Ascending aorta (tissue), 2 donors: ENCODE measurements around the gene CSNK2A1. TPM values are rescaled to one million over a fixed set of nuclear protein-coding genes. Genes with fewer than 3 reads are reported as not detected.

Experiments used
- DNase-seq, 2 donors: peaks; one replicate each; pipeline ENCODE4 v3.0.0-alpha.2; 2019; ENCODE audit warnings: low spot score in 2 of 2
- H3K27ac ChIP-seq, 2 donors: fragments of 200-600 bp; sonication (generic); one replicate each; pipeline ENCODE4 v1.5.1; 2016 to 2017; ENCODE audit warnings: mild to moderate bottlenecking in 1 of 2
- H3K27me3 ChIP-seq: fragments of 200-600 bp; sonication (generic); one replicate; pipeline ENCODE4 v1.5.1; 2017
- H3K36me3 ChIP-seq, 2 donors: fragments of 200-600 bp; sonication (generic); one replicate each; pipeline ENCODE4 v1.5.1; 2016
- H3K4me1 ChIP-seq, 2 donors: fragments of 200-600 bp; sonication (generic); one replicate each; pipeline ENCODE4 v1.5.1; 2016 to 2017; ENCODE audit warnings: mild to moderate bottlenecking in 1 of 2
- H3K4me3 ChIP-seq, 2 donors: fragments of 200-600 bp; sonication (generic); one replicate each; pipeline ENCODE4 v1.5.1; 2016 to 2017; ENCODE audit warnings: mild to moderate bottlenecking in 1 of 2
- H3K9me3 ChIP-seq, 2 donors: fragments of 200-600 bp; sonication (generic); one replicate each; pipeline ENCODE4 v1.5.1; 2016
- intact Hi-C: fragments of 100-400 bp; cut with DNase I; formaldehyde crosslinking; loops from one replicate; pipeline ENCODE4 v1.15.1; 2023
- total RNA-seq: library from RNA; depleted of rRNA; stranded (reverse); fragments of >200 nt; gene quantifications from one replicate; pipeline ENCODE4 v1.1.0, GENCODE V29; 2016
- TF ChIP-seq, protein P1 (sequence below), 3 experiments: fragments of 200-600 bp in 2 of 3; fragments of 450-650 bp in 1 of 3; sonication (generic) in 2 of 3; IDR thresholded peaks; one replicate each; pipeline ENCODE4 v1.5.1; 2016 to 2019; ENCODE audit warnings: antibody characterized with exemption in 3 of 3, mild to moderate bottlenecking in 1 of 3, moderate library complexity in 1 of 3

CSNK2A1 gene
- total RNA-seq, 1 donor from 2014 or later: 74.1 TPM

DNA sequence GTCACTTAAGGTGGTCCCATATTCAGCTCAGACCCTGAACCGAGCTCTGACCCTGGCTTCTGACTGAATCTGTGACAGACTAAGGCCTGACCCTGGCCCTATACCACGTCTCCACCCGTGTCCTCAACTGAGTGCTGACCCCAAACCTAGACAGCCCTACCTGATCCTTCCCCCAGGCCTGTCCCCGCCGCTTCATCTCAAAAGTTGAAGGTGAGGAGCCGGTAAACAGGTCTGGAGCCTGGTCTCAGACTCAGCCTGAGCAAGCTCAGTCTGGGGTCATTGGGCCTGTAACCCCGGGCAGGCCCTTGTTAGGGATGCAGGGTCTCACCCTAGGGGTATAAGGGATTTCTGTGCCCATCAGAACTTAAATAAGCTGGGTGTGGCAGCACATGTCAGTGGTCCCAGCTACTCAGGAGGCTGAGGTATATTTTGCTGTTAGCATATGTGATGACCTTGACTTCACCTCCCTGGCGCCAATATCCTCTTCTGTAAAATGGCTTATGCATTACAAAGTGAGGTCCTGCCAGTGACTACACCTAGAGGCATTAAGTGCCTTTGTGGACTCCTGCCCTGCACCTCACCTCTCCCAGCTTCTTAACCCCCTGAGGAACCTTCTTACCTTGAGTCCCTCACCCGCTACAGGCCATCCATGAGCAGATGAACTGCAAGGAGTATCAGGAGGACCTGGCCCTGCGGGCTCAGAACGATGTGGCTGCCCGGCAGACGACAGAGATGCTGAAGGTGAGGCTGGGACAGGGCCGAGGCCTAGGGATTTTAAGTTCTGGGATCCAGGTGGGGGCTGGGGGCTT lies 115.5 kb downstream of the CSNK2A1 start:
- Histone ChIP-seq H3K9me3 (no peaks in the 10 kb centered on the region), H3K36me3 (peaks cover 38 to 75% of the 10 kb centered on the region in 2 donors), H3K4me1 (no peaks in the 10 kb centered on the region), H3K4me3 (no peak overlapping the region), H3K27ac (no peak overlapping the region), H3K27me3 (no peaks in the 10 kb centered on the region)
- peak in 1 of 2 donors; percentile 50 for DNase-seq
- intact Hi-C loops: no loop called here
- TF ChIP-seq, protein P1, sequence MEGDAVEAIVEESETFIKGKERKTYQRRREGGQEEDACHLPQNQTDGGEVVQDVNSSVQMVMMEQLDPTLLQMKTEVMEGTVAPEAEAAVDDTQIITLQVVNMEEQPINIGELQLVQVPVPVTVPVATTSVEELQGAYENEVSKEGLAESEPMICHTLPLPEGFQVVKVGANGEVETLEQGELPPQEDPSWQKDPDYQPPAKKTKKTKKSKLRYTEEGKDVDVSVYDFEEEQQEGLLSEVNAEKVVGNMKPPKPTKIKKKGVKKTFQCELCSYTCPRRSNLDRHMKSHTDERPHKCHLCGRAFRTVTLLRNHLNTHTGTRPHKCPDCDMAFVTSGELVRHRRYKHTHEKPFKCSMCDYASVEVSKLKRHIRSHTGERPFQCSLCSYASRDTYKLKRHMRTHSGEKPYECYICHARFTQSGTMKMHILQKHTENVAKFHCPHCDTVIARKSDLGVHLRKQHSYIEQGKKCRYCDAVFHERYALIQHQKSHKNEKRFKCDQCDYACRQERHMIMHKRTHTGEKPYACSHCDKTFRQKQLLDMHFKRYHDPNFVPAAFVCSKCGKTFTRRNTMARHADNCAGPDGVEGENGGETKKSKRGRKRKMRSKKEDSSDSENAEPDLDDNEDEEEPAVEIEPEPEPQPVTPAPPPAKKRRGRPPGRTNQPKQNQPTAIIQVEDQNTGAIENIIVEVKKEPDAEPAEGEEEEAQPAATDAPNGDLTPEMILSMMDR (IDR thresholded peaks at IDR 0.05): no peak

DNA sequence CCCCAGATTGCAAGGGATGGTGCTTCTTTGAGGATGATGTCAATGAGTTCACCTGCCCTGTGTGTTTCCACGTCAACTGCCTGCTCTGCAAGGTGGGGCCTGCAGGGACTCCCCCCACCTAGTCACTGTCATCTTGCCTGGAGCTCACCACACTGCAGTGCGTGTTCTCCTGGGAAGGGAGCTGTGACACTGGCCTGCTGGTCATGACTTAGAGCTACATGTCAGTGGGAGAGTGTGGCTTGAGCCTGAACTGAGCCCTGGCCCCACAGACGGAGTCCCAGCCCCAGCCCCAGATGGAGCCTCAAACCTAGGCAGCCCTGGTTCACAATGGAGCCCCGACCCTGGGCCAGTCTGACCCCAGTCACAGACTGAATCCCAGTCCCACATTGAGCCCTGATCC lies 116.2 kb downstream of the CSNK2A1 start:
- no peaks in the 10 kb centered on the region for H3K9me3 ChIP-seq
- intact Hi-C loops: no loop called here
- no peak overlapping the region for H3K27ac ChIP-seq
- peak in 1 of 2 donors; percentile 44 for DNase-seq
- TF ChIP-seq, protein P1 (IDR thresholded peaks at IDR 0.05): no peak
- no peak overlapping the region for H3K4me3 ChIP-seq
- peaks cover 44 to 77% of the 10 kb centered on the region in 2 donors for H3K36me3 ChIP-seq
- no peaks in the 10 kb centered on the region for H3K4me1 ChIP-seq
- H3K27me3 ChIP-seq: no peaks in the 10 kb centered on the region

DNA sequence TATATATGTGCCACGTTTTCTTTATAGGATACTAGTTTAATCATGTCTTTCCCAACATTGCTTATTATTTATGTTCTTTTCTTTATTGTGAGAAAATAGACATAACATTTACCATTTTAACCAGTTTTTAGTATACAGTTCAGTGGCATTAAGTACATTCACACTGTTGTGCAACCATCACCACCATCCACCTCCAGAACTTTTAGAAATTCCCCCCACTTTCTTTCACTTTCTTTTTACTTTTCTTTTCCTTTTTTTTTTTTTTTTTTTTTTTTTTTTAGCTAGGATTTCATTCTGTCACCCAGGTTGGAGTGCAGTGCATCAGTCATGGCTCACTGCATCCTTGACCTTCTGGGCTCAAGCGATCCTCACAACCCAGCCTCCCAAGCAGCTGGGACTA lies 117.0 kb downstream of the CSNK2A1 start:
- no peak overlapping the region for H3K4me3 ChIP-seq
- H3K4me1 ChIP-seq: no peaks in the 10 kb centered on the region
- H3K9me3 ChIP-seq: no peaks in the 10 kb centered on the region
- peaks cover 52 to 80% of the 10 kb centered on the region in 2 donors for H3K36me3 ChIP-seq
- no peak for DNase-seq
- no peaks in the 10 kb centered on the region for H3K27me3 ChIP-seq
- intact Hi-C loops: no loop called here
- TF ChIP-seq, protein P1 (IDR thresholded peaks at IDR 0.05): no peak
- no peak overlapping the region for H3K27ac ChIP-seq

Other genes starting within 250 kb of the CSNK2A1 start
- 15.6 TPM for gene ZCCHC3, start 246.2 kb downstream of the CSNK2A1 start, total RNA-seq
- 6.2 TPM for gene SOX12, start 218.2 kb downstream of the CSNK2A1 start, total RNA-seq
- 24.5 TPM for gene NRSN2, start 196.7 kb downstream of the CSNK2A1 start, total RNA-seq
- gene TRIB3, start 163.0 kb downstream of the CSNK2A1 start, total RNA-seq: not detected
- gene RBCK1, start 135.5 kb downstream of the CSNK2A1 start, total RNA-seq: 123 TPM
- gene TBC1D20, start 81.3 kb downstream of the CSNK2A1 start, total RNA-seq: 32.5 TPM
- gene TCF15, start 66.5 kb upstream of the CSNK2A1 start, total RNA-seq: 8.3 TPM
- 28.8 TPM for gene SRXN1, start 109.4 kb upstream of the CSNK2A1 start, total RNA-seq
- not detected for gene SCRT2, start 132.0 kb upstream of the CSNK2A1 start, total RNA-seq
- 3.0 TPM for gene SLC52A3, start 224.7 kb upstream of the CSNK2A1 start, total RNA-seq